ENCODE measurements around the gene PLEKHA7.

DNA sequence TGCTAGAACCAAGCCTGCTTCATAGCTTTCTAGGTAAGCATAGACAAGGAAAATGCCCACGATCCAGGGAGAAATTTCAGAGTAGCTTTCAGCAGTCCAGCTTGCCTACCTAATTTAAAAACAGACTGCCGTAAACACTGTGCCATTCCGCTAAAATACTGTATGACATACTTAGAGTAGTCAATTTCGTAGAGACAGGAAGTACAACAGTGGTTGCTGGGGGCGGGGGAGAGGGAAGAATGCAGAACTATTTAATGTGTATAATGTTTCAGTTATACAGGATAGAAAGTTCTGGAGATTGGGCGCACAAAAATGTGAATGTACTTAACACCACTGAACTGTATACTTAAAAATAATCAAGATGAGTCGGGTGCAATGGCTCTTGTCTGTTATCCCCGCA lies 219.1 kb downstream of the PLEKHA7 start:
- TF ChIP-seq, protein P1, sequence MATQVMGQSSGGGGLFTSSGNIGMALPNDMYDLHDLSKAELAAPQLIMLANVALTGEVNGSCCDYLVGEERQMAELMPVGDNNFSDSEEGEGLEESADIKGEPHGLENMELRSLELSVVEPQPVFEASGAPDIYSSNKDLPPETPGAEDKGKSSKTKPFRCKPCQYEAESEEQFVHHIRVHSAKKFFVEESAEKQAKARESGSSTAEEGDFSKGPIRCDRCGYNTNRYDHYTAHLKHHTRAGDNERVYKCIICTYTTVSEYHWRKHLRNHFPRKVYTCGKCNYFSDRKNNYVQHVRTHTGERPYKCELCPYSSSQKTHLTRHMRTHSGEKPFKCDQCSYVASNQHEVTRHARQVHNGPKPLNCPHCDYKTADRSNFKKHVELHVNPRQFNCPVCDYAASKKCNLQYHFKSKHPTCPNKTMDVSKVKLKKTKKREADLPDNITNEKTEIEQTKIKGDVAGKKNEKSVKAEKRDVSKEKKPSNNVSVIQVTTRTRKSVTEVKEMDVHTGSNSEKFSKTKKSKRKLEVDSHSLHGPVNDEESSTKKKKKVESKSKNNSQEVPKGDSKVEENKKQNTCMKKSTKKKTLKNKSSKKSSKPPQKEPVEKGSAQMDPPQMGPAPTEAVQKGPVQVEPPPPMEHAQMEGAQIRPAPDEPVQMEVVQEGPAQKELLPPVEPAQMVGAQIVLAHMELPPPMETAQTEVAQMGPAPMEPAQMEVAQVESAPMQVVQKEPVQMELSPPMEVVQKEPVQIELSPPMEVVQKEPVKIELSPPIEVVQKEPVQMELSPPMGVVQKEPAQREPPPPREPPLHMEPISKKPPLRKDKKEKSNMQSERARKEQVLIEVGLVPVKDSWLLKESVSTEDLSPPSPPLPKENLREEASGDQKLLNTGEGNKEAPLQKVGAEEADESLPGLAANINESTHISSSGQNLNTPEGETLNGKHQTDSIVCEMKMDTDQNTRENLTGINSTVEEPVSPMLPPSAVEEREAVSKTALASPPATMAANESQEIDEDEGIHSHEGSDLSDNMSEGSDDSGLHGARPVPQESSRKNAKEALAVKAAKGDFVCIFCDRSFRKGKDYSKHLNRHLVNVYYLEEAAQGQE (IDR thresholded peaks at IDR 0.05; ENCODE audit: insufficient read depth in 1 of 2, low read depth in 2 of 2, low read length in 2 of 2) = no peak
- TF ChIP-seq SIN3A (IDR thresholded peaks at IDR 0.05; ENCODE audit: borderline replicate concordance, insufficient read depth, low read length) = no peak
- TF ChIP-seq POLR2AphosphoS5 (IDR thresholded peaks at IDR 0.05; ENCODE audit: low read depth, low read length) = no peak
- no peak for TF ChIP-seq TAF1 (IDR thresholded peaks at IDR 0.05; ENCODE audit: borderline replicate concordance, insufficient read depth, low read length)

Measured in PFSK-1 (cell line).